Left ventricle myocardium inferior (tissue), 1 donor: ENCODE data around the gene CTTN. TPM values are rescaled to one million over a fixed set of nuclear protein-coding genes. Genes with fewer than 3 reads are reported as not detected.

Source experiments
- DNase-seq: peaks from one replicate; pipeline ENCODE4 v3.0.0-alpha.2; 2020
- H3K27ac ChIP-seq: fragments of 200-600 bp; replicated peaks from 2 replicates; pipeline ENCODE4 v1.8.0; 2021
- H3K27me3 ChIP-seq: fragments of 200-600 bp; 2 replicates; pipeline ENCODE4 v1.8.0; 2021; ENCODE audit warnings: low read depth
- H3K36me3 ChIP-seq: fragments of 200-600 bp; 2 replicates; pipeline ENCODE4 v1.8.0; 2021
- H3K4me1 ChIP-seq: fragments of 200-600 bp; 2 replicates; pipeline ENCODE4 v1.8.0; 2021
- H3K4me3 ChIP-seq: fragments of 200-600 bp; 2 replicates; pipeline ENCODE4 v1.8.0; 2021; ENCODE audit warnings: mild to moderate bottlenecking, moderate library complexity
- H3K9me3 ChIP-seq: fragments of 200-600 bp; replicated peaks from 2 replicates; pipeline ENCODE4 v1.8.0; 2021
- CTCF ChIP-seq: fragments of 200-600 bp; IDR thresholded peaks from 2 replicates; pipeline ENCODE4 v1.8.0; 2021; ENCODE audit warnings: antibody characterized with exemption, mild to moderate bottlenecking, borderline replicate concordance
- intact Hi-C: fragments of 100-400 bp; cut with micrococcal nuclease; formaldehyde crosslinking; loops from one replicate; pipeline ENCODE4 v1.11.0; 2022
- total RNA-seq: library from RNA; stranded (reverse); fragmentation: NEBNext Ultra II Directional; extraction: Animal tissue kit (Norgen Biotek cat#: 25700); gene quantifications from one replicate; pipeline ENCODE4 v1.2.1, GENCODE V29; 2021
- donor health status: DM: no; HTN: yes; CAD: no; lungs with severe emphysema.

The CTTN gene
- total RNA-seq, 1 donor from 2014 or later: 144 TPM

- no peak for TF ChIP-seq CTCF
- Histone ChIP-seq H3K27me3 (peaks cover 8% of the 10 kb centered on the region), H3K4me3 (no peak overlapping the region), H3K36me3 (no peaks in the 10 kb centered on the region), H3K9me3 (no peaks in the 10 kb centered on the region), H3K27ac (peak overlapping the region; percentile 30), H3K4me1 (peaks cover 15% of the 10 kb centered on the region)
- intact Hi-C loops: loop anchor here (5.0 kb wide), 1 partner anchor 284 kb away; no protein-coding TSS in a partner anchor
- DNase-seq: no peak
These were observed 70.2 kb downstream of the CTTN start for GRCh38 chr11:70468256-70469195.

GRCh38 chr11:70470127-70470526 lies 71.8 kb downstream of the CTTN start:
- H3K4me3 ChIP-seq: no peak overlapping the region
- H3K9me3 ChIP-seq: no peaks in the 10 kb centered on the region
- no peak for DNase-seq
- peaks cover 15% of the 10 kb centered on the region for H3K4me1 ChIP-seq
- no peaks in the 10 kb centered on the region for H3K27me3 ChIP-seq
- H3K27ac ChIP-seq: peak overlapping the region; percentile 56
- no peak for TF ChIP-seq CTCF
- intact Hi-C loops: no loop called here
- H3K36me3 ChIP-seq: no peaks in the 10 kb centered on the region

- H3K4me3 ChIP-seq: no peak overlapping the region
- H3K36me3 ChIP-seq: no peaks in the 10 kb centered on the region
- no peaks in the 10 kb centered on the region for H3K9me3 ChIP-seq
- H3K4me1 ChIP-seq: peaks cover 15% of the 10 kb centered on the region
- no peak for TF ChIP-seq CTCF
- H3K27me3 ChIP-seq: no peaks in the 10 kb centered on the region
- intact Hi-C loops: no loop called here
- no peak overlapping the region for H3K27ac ChIP-seq
- DNase-seq: no peak
These were observed 72.9 kb downstream of the CTTN start for GRCh38 chr11:70471254-70471653.

- no peak overlapping the region for H3K4me3 ChIP-seq
- H3K9me3 ChIP-seq: no peaks in the 10 kb centered on the region
- H3K27ac ChIP-seq: no peak overlapping the region
- TF ChIP-seq CTCF: no peak
- no peaks in the 10 kb centered on the region for H3K36me3 ChIP-seq
- DNase-seq: no peak
- H3K27me3 ChIP-seq: no peaks in the 10 kb centered on the region
- intact Hi-C loops: no loop called here
- peaks cover 22% of the 10 kb centered on the region for H3K4me1 ChIP-seq
These were observed 73.9 kb downstream of the CTTN start for GRCh38 chr11:70472240-70472639.

- no peak overlapping the region for H3K27ac ChIP-seq
- H3K27me3 ChIP-seq: no peaks in the 10 kb centered on the region
- no peak for DNase-seq
- no peaks in the 10 kb centered on the region for H3K36me3 ChIP-seq
- no peak for TF ChIP-seq CTCF
- H3K9me3 ChIP-seq: no peaks in the 10 kb centered on the region
- peaks cover 32% of the 10 kb centered on the region for H3K4me1 ChIP-seq
- intact Hi-C loops: no loop called here
- no peak overlapping the region for H3K4me3 ChIP-seq
These were observed 75.0 kb downstream of the CTTN start for GRCh38 chr11:70473186-70473872.
